Pancreas (tissue), 10 donors: Measurements from ENCODE around the gene VAC14. TPM values are rescaled to one million over a fixed set of nuclear protein-coding genes. Genes with fewer than 3 reads are reported as not detected.

Experiments used
- ATAC-seq, 4 donors: fragments of 200-7000 bp; cut with Tn5 transposase; one replicate each; pipeline versions ENCODE4 v1.8.0 to v1.9.1; 2020; ENCODE audit warnings: mild to moderate bottlenecking in 4 of 4, moderate library complexity in 4 of 4
- DNase-seq, 6 donors: peaks; one replicate each; pipeline ENCODE4 v3.0.0-alpha.2; 2020
- FAIRE-seq: peaks from 2 replicates; lab custom pipeline; 2012; peaks lifted over from hg19 to GRCh38; lab: Jason Lieb, UNC
- H3K27ac ChIP-seq, 4 donors: fragments of 200-600 bp; sonication (generic); 1 replicate in 3 of 4; 2 replicates in 1 of 4; pipeline versions ENCODE4 v1.5.0 to v1.8.0; 2020
- H3K27me3 ChIP-seq, 4 donors: fragments of 200-600 bp; one replicate each; pipeline ENCODE4 v1.8.0; 2021
- H3K36me3 ChIP-seq, 3 donors: fragments of 200-600 bp; sonication (generic) in 1 of 3; one replicate each; pipeline versions ENCODE4 v1.5.0 to v1.8.0; 2020 to 2021
- H3K4me1 ChIP-seq, 3 donors: fragments of 200-600 bp; one replicate each; pipeline ENCODE4 v1.8.0; 2021
- H3K4me3 ChIP-seq, 4 donors: fragments of 200-600 bp; sonication (generic) in 2 of 4; one replicate each; pipeline versions ENCODE4 v1.5.0 to v1.8.0; 2020 to 2021
- H3K9me3 ChIP-seq, 4 donors: fragments of 200-600 bp; one replicate each; pipeline ENCODE4 v1.8.0; 2021
- CTCF ChIP-seq, 4 donors: fragments of 200-600 bp; sonication (generic) in 3 of 4; IDR thresholded peaks; one replicate each; pipeline versions ENCODE4 v1.5.0 to v1.8.0; 2021; ENCODE audit warnings: antibody characterized with exemption in 4 of 4
- WGBS, 2 donors: extraction: QIAGEN DNeasy Blood & Tissue Kit; methylation state at CpG; one replicate each; pipeline ENCODE4 v1.1.7; 2013; 5-methylcytosine and 5-hydroxymethylcytosine counted together
- intact Hi-C, 3 donors: fragments of 100-400 bp; cut with DNase I; formaldehyde crosslinking; loops; one replicate each; pipeline versions ENCODE4 v1.11.1 to v1.14.2; 2022
- polyA plus RNA-seq, 2 donors: library from polyadenylated mRNA; stranded (reverse); fragments of 200-250 nt; gene quantifications; one replicate each; pipeline ENCODE4 v1.2.3, GENCODE V29; 2013
- total RNA-seq, 6 donors: library from RNA; stranded (reverse); fragmentation: NEBNext Ultra II Directional in 4 of 6; extraction: Animal tissue kit (Norgen Biotek cat#: 25700) in 4 of 6; gene quantifications; one replicate each; pipeline versions ENCODE4 v1.2.1 to v1.2.4, GENCODE V29; 2021 to 2023
- donor health status: healthy with polysubstance abuse.
- donor health status: DM: no; HTN: no; CAD: no; lungs with moderate emphysema.
- donor health status: DM: no; HTN: no; CAD: no.
- donor health status: control.
- donor health status: control.
- donor health status: Bipolar disorder and iron deficiency.
- donor health status: DM: yes; HTN: yes; CAD: no.
- donor health status: DM: no; HTN: no; CAD: no.
- donor health status: DM: no; HTN: no; CAD: no.
- donor health status: DM: yes; HTN: yes; CAD: no.

The VAC14 gene
- total and polyA plus RNA-seq, 8 donors = 9.6 to 36.3 (median 14.9) TPM

- ATAC-seq (no peak), FAIRE-seq (no peak), DNase-seq (no peak)
- Histone ChIP-seq H3K27ac (no peak overlapping the region), H3K4me3 (no peak overlapping the region), H3K27me3 (no peaks in the 10 kb centered on the region), H3K4me1 (no peaks in the 10 kb centered on the region), H3K9me3 (no peaks in the 10 kb centered on the region), H3K36me3 (peaks cover 0 to 3% (median 0%) of the 10 kb centered on the region in 3 donors)
- TF ChIP-seq CTCF (IDR thresholded peaks at IDR 0.05) = no peak
- 78 to 83% methylated on average over 8 of the region's 8 CpGs for WGBS, 2 donors
- intact Hi-C loops = no loop called here
Observed at GRCh38 chr16:70790815-70791214, 10.1 kb downstream of the VAC14 start.

GRCh38 chr16:70789595-70790447 lies 11.1 kb downstream of the VAC14 start:
- 84 to 90% methylated on average over 16 of the region's 16 CpGs for WGBS, 2 donors
- FAIRE-seq = no peak
- Histone ChIP-seq H3K27ac (no peak overlapping the region), H3K27me3 (no peaks in the 10 kb centered on the region), H3K4me1 (no peaks in the 10 kb centered on the region), H3K4me3 (no peak overlapping the region), H3K36me3 (peaks cover 0 to 12% (median 4%) of the 10 kb centered on the region in 3 donors), H3K9me3 (no peaks in the 10 kb centered on the region)
- ATAC-seq = no peak
- no peak for DNase-seq
- TF ChIP-seq CTCF (IDR thresholded peaks at IDR 0.05) = no peak
- intact Hi-C loops = no loop called here

- DNase-seq = peak in 1 of 6 donors; percentile 21
- 86 to 87% methylated on average over 18 of the region's 18 CpGs for WGBS, 2 donors
- ATAC-seq = peak in 1 of 4 donors; percentile 36
- TF ChIP-seq CTCF (IDR thresholded peaks at IDR 0.05) = no peak
- Histone ChIP-seq H3K27me3 (no peaks in the 10 kb centered on the region), H3K4me3 (no peak overlapping the region), H3K9me3 (no peaks in the 10 kb centered on the region), H3K36me3 (peaks cover 0 to 20% (median 13%) of the 10 kb centered on the region in 3 donors), H3K27ac (no peak overlapping the region), H3K4me1 (no peaks in the 10 kb centered on the region)
- intact Hi-C loops = no loop called here
- no peak for FAIRE-seq
Observed at GRCh38 chr16:70788668-70789594, 12.0 kb downstream of the VAC14 start.

- whole genome bisulfite sequencing, 2 donors = 92 to 95% methylated on average over 19 of the region's 19 CpGs
- intact Hi-C loops = no loop called here
- H3K36me3 ChIP-seq = peaks cover 0 to 47% (median 37%) of the 10 kb centered on the region in 3 donors
- TF ChIP-seq CTCF (IDR thresholded peaks at IDR 0.05) = no peak
- H3K27me3 ChIP-seq = no peaks in the 10 kb centered on the region
- no peak for FAIRE-seq
- H3K4me1 ChIP-seq = no peaks in the 10 kb centered on the region
- H3K27ac ChIP-seq = no peak overlapping the region
- H3K4me3 ChIP-seq = no peak overlapping the region
- no peak for DNase-seq
- H3K9me3 ChIP-seq = no peaks in the 10 kb centered on the region
- ATAC-seq = no peak
Observed at GRCh38 chr16:70786020-70786755, 14.8 kb downstream of the VAC14 start.
